Inferior parietal cortex (tissue), 1 donor: ENCODE results near the gene FOXE3.
"Not testable (repeated sequence)": the region's sequence is repeated elsewhere in the genome, so short reads cannot be mapped to it uniquely, and the experiment has no call there.

Experiments
- DNase-seq: peaks from one replicate; pipeline ENCODE4 v3.0.0-alpha.2; 2016; ENCODE audit errors: extremely low spot score

Gene FOXE3

DNA sequence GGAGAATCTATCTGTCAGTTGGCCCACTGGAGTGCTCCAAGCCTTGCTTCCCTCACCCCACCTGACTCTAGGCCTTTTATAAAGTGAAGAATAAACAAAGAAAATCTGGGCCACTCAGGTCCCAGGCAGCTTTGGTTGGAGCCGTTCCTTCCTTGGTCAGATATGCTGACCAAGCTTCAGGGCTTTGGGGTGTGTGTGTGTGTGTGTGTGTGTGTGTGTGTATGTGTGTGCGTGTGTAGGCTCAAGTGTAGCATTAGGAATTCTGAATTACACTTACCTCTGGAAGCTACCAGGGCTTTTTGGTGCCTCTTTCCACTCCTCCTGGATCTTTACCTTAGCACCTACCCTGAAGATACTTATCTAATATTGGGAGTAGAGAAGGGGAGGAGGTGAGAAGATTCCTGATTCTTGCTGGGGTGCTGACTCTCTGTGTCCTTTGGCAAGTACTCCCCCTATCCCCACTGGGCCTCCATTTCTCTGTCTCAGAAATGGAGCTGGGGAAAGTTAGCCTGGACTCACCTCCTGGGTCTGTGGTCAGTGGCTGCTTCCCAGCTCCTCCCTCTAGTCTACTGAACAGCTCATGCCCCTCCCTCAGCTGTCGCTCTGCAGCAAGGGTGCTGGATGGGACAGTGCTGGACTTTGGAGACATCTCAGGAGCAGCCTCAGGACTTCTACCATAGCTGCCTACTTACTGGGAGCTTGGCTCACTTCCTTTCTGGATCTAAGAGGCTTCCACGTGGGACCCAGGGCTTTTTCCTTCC is 32.6 kb downstream of the FOXE3 start:
- no peak for DNase-seq

- DNase-seq = no peak
These were observed 33.9 kb downstream of the FOXE3 start for GRCh38 chr1:47449822-47450552.

DNA sequence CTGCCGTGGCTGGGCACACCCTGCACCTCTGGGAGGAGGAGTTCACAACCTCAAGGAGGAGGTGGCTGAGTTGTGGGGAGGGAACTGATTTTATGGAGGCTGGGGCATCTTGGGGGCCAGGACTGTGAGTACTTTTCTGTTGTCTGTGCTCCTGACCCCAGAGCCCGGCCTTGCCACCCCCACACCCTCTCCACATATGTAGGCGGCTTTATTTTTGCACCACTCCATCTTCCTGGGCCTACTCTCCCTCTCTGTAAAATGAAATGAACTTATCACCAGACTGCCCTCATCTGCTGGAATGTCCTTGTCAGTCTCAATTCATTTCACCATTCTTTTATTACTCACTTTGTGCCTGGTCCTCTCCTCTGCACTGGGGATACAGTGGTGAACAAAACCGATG is 34.5 kb downstream of the FOXE3 start:
- no peak for DNase-seq

DNA sequence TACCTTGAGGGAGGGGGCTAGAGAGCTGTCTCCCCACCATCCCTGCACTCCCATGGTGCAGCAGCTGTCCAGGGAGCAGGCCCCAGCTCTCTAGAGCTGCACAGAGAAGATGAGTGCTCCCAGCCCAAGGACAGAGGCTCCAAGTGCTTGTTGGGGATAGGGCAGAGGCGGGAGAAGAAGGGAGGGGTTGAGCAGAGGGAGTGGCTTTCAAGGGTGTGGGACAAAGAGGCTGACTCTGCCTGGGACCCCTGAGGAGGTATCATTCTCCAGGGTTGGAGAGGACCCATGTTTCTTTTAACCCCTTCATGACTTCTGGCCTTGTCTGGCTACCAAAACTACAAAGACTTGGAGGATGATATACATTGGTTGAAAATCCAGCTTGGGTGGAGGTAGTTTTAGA is 36.3 kb downstream of the FOXE3 start:
- no peak for DNase-seq

GRCh38 chr1:47453910-47454309 is 37.8 kb downstream of the FOXE3 start:
- not testable (repeated sequence) for DNase-seq

DNA sequence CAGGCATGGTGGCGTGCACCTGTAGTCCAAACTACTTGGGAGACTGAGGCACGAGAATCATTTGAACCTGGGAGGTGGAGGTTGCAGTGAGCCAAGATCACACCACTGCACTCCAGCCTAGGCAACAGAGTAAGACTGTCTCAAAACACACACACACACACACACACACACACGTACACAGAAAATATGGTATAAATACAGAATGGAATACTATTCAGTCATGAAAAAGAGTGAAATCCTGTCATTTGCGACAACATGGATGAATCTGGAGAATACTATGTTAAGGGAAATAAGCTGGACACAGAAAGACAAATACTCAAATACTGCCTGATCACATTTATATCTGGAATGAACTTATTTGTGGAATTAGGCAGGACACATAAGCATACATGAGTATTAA is 40.2 kb downstream of the FOXE3 start:
- no peak for DNase-seq

DNA sequence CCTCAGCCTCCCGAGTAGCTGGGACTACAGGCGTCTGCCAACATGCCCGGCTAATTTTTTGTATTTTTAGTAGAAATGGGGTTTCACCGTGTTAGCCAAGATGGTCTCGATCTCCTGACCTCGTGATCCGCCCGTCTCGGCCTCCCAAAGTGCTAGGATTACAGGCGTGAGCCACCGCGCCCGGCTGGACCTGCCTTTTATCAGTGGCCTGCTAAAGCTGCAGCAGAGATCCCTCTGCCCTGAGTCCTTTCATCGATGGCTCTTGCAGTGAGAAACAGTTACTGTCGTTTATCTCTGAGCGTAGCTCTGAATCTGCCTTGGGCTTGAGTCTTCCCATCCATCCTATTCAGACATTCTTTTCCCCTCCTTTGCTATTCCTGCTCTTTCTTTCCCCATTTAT is 41.5 kb downstream of the FOXE3 start:
- DNase-seq = not testable (repeated sequence)

- DNase-seq = no peak
These were observed 43.2 kb downstream of the FOXE3 start for GRCh38 chr1:47459253-47459788.

DNA sequence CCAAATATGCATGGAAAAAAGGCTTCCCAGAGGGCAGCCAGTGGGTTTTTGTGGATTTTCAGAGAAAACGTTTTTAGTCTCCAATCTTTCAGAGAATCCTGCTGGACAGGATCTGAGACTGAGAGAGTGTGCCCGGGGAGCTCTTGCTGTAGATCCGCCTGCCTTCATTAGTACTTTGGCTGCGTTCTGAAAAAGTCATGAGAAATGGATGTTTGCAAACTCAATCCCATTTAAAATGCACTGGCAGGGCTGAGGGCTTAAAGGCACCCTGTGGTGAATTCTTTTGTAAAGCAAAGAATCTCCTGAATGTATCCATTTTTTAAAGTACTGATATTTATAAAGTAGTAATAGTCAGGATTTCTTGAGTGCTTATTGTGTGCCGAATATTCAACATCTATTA is 44.0 kb downstream of the FOXE3 start:
- no peak for DNase-seq

DNA sequence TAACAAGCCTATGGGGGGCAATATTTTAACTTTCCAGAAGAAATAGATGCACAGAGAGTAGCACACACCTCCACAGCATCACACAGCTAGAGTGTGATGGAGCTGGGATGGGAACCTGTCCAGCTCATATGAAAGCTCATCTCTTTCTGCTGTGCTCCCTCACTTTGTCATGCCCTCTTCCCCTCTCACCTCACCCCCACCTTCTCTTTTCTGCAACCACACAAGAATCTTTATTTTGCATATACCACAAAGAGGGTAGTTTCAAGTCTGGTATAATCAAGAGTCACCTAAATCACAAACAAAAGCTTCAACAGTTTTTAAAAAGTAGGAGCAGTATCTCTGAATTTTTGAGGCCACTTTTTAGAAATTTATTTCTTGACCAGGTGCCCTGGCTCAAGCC is 44.4 kb downstream of the FOXE3 start:
- no peak for DNase-seq

DNA sequence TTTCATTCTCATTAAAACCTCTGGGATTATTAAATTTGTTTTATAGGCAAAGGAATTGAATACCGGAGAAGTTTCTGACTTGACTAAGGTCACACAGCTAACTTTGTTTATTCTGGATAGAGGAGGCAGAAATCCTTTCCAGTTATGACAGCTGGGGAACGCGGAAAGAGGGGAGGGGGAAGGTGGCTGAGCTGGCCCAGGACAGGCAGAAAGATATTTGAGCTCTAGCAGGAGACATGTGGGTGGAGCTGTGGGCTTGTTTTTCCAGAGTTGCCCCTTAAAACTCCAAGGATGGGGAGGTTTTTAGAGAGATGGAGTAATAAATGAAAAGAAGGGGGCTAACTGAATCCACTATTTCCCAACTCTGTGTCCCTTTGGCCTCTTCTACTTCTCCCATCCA is 49.5 kb downstream of the FOXE3 start:
- DNase-seq = no peak
